B cell (primary cell): Measurements from ENCODE around the gene SERPINF2. TPM values are rescaled to one million over a fixed set of nuclear protein-coding genes. Genes with fewer than 3 reads are reported as not detected.

Experiments used
- ATAC-seq: fragments of 200-7000 bp; cut with Tn5 transposase; one replicate; pipeline ENCODE4 v1.10.0; 2021; ENCODE audit warnings: low read depth, mild to moderate bottlenecking, moderate number of reproducible peaks, moderate library complexity
- CTCF ChIA-PET: fragments of 350-600 bp; sonication (Branson Sonifier 250); formaldehyde crosslinking; loops from one replicate; lab custom pipeline; 2021; ENCODE audit warnings: antibody characterized with exemption, inconsistent platforms; lab: Charles Lee
- POLR2A ChIA-PET: fragments of 350-600 bp; sonication (Branson Sonifier 250); formaldehyde crosslinking; loops from one replicate; lab custom pipeline; 2021; ENCODE audit warnings: antibody characterized with exemption; lab: Charles Lee
- DNase-seq: peaks from one replicate; pipeline ENCODE4 v3.0.0; 2013
- H2AFZ ChIP-seq: 2 replicates; pipeline ENCODE4 v1.6.1; 2012; ENCODE audit warnings: mild to moderate bottlenecking, low read depth, low read length; ENCODE audit not compliant: insufficient read depth, poor library complexity, severe bottlenecking
- H3K27ac ChIP-seq, 2 donors: 1 replicate in 1 of 2; 2 replicates in 1 of 2; pipeline ENCODE4 v1.5.1; 2012 to 2013; ENCODE audit warnings: low read length in 2 of 2, mild to moderate bottlenecking in 2 of 2, moderate library complexity in 1 of 2
- H3K27me3 ChIP-seq, 4 experiments: fragments of 200-600 bp in 1 of 4; sonication (generic) in 1 of 4; replicated peaks in 1 of 4; 1 replicate in 2 of 4; 2 replicates in 2 of 4; pipeline versions ENCODE4 v1.6.1 to v1.7.0; 2013 to 2016; ENCODE audit warnings: low read length in 3 of 4, mild to moderate bottlenecking in 2 of 4, mixed read lengths in 1 of 4, moderate library complexity in 1 of 4; ENCODE audit not compliant: insufficient read depth in 4 of 4, control insufficient read depth in 3 of 4; ENCODE audit errors: control extremely low read depth in 1 of 4
- H3K36me3 ChIP-seq, 2 experiments: replicated peaks in 1 of 2; 1 replicate in 1 of 2; 2 replicates in 1 of 2; pipeline versions ENCODE4 v1.6.1 to v1.7.1; 2013; ENCODE audit warnings: low read length in 1 of 2; ENCODE audit not compliant: insufficient read depth in 2 of 2, control insufficient read depth in 1 of 2; ENCODE audit errors: control extremely low read depth in 1 of 2, extremely low read depth in 1 of 2
- H3K4me1 ChIP-seq, 2 donors: fragments of 200-600 bp in 1 of 2; sonication (generic) in 1 of 2; 1 replicate in 1 of 2; 2 replicates in 1 of 2; pipeline versions ENCODE4 v1.5.1 to v1.6.1; 2013 to 2017; ENCODE audit warnings: low read length in 2 of 2; ENCODE audit not compliant: control insufficient read depth in 2 of 2, insufficient read depth in 2 of 2
- H3K4me2 ChIP-seq: replicated peaks from 2 replicates; pipeline ENCODE3; 2012; ENCODE audit warnings: mild to moderate bottlenecking, low read depth, low read length; ENCODE audit not compliant: poor library complexity, severe bottlenecking
- H3K4me3 ChIP-seq, 5 experiments: fragments of 200-600 bp in 1 of 5; sonication (generic) in 1 of 5; 1 replicate in 3 of 5; 2 replicates in 2 of 5; pipeline versions ENCODE4 v1.5.1 to v1.7.0; 2011 to 2016; ENCODE audit warnings: low read length in 4 of 5, mild to moderate bottlenecking in 4 of 5, low read depth in 2 of 5, control low read depth in 1 of 5, moderate library complexity in 1 of 5; ENCODE audit not compliant: insufficient read depth in 1 of 5; ENCODE audit errors: control extremely low read depth in 1 of 5, extremely low read depth in 1 of 5
- H3K79me2 ChIP-seq: fragments of 200-600 bp; sonication (generic); one replicate; pipeline ENCODE4 v1.6.0; 2016; ENCODE audit warnings: low read length; ENCODE audit not compliant: control insufficient read depth, insufficient read depth
- H3K9ac ChIP-seq: fragments of 200-600 bp; sonication (generic); 2 replicates; pipeline ENCODE4 v1.6.1; 2017; ENCODE audit warnings: mild to moderate bottlenecking, low read length, moderate library complexity
- H3K9me3 ChIP-seq, 3 donors: one replicate each; pipeline versions ENCODE4 v1.6.1 to v1.7.1; 2013; ENCODE audit warnings: low read length in 2 of 3; ENCODE audit not compliant: control insufficient read depth in 2 of 3, insufficient read depth in 1 of 3; ENCODE audit errors: control extremely low read depth in 1 of 3
- H4K20me1 ChIP-seq: 2 replicates; pipeline ENCODE4 v1.6.0; 2012; ENCODE audit warnings: mild to moderate bottlenecking, low read length; ENCODE audit not compliant: insufficient read depth, control insufficient read depth, poor library complexity, severe bottlenecking
- H3K27ac Mint-ChIP-seq: one replicate; pipeline ENCODE4 v1.8.0; 2021; ENCODE audit warnings: mixed read lengths
- H3K27me3 Mint-ChIP-seq: one replicate; pipeline ENCODE4 v1.8.0; 2021; ENCODE audit warnings: mixed read lengths
- H3K4me1 Mint-ChIP-seq: one replicate; pipeline ENCODE4 v1.8.0; 2021; ENCODE audit warnings: mixed read lengths
- H3K4me3 Mint-ChIP-seq: one replicate; pipeline ENCODE4 v1.8.0; 2021; ENCODE audit warnings: mixed read lengths
- H3K9me3 Mint-ChIP-seq: one replicate; pipeline ENCODE4 v1.8.0; 2022; ENCODE audit warnings: mixed read lengths; ENCODE audit not compliant: insufficient read depth
- EZH2 ChIP-seq: IDR thresholded peaks from 2 replicates; pipeline ENCODE4 v1.6.1; 2012; ENCODE audit warnings: borderline replicate concordance, low read depth, mild to moderate bottlenecking, moderate library complexity, low read length; ENCODE audit not compliant: insufficient read depth, poor library complexity, severe bottlenecking
- WGBS: methylation state at CpG from one replicate; pipeline ENCODE4 v1.1.5; 2013; ENCODE audit warnings: missing lambda C conversion rate; ENCODE audit not compliant: insufficient coverage; 5-methylcytosine and 5-hydroxymethylcytosine counted together
- intact Hi-C: fragments of 100-400 bp; cut with micrococcal nuclease; formaldehyde crosslinking; loops from one replicate; pipeline ENCODE4 v1.10.0; 2022
- polyA plus RNA-seq: library from polyadenylated mRNA; depleted of rRNA; stranded (reverse); fragments of >200 nt; gene quantifications from 2 replicates; pipeline ENCODE4 v1.2.3, GENCODE V29; 2012
- total RNA-seq, 2 donors: library from RNA; stranded (reverse); fragments of 120-200 nt in 1 of 2; gene quantifications; 1 replicate in 1 of 2; 2 replicates in 1 of 2; pipeline versions ENCODE4 v1.2.3 to v1.2.4, GENCODE V29; 2013 to 2022
- TF ChIP-seq, protein P1 (sequence below): fragments of 200-600 bp; IDR thresholded peaks from one replicate; pipeline ENCODE4 v1.8.0; 2022; ENCODE audit warnings: antibody characterized with exemption, mild to moderate bottlenecking

The SERPINF2 gene
- total and polyA plus RNA-seq, 2 donors (not counting 1 experiment from before 2014, with no cell fraction given) = 0.97 to 3.9 TPM

DNA sequence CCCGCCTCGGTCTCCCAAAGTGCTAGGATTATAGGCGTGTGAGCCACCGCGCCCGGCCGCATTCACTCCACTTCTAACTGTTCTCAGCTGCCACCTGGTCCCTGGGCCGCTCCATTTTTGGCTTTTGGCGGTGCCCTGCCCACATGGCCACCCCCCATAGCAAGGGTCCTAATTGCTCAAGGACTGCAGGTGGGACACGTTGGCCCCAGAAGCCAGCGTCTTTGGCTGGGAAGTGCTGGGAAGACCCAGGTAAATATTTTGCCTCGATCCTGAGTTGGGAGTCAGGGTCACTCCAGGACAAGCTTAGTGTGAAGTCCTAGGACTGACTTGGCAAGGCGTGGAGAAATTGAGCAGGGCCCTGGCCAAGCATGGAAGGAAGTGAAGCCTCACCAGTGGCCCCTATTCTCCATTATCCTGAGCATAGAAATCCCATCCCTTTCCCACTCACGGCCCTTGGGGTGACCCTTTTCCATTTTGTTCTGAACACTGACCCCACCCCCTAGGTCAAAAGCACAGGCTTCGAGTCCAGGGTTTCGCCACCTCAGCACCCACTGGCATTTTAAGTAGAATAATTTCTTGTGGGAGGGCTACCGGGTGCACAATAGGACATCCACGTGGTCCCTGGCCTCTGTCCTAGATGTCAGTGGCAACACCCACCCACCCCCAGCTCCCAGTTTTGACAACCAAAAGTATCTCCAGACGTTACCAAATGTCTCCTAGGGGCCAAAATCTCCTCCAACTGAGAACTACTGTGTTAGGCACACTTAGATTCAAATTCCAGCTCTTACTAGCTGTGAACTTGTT lies 24.1 kb upstream of the SERPINF2 start:
- no peak overlapping the region for H3K4me3 Mint-ChIP-seq
- H3K27ac Mint-ChIP-seq = no peak overlapping the region
- Histone ChIP-seq H2AFZ (no peak overlapping the region), H3K36me3 (no peaks in the 10 kb centered on the region), H3K27ac (no peak overlapping the region), H3K4me3 (no peak overlapping the region), H3K9me3 (no peaks in the 10 kb centered on the region), H3K79me2 (no peaks in the 10 kb centered on the region), H3K4me2 (no peak overlapping the region), H4K20me1 (peaks cover 14% of the 10 kb centered on the region), H3K4me1 (peaks cover 34 to 60% of the 10 kb centered on the region in 2 donors), H3K9ac (no peak overlapping the region), H3K27me3 (peaks cover 0 to 19% (median 7%) of the 10 kb centered on the region in 4 experiments)
- no peak for DNase-seq
- intact Hi-C loops = no loop called here
- ChIA-PET CTCF (interaction anchor here (1.1 to 12.4 kb wide), 4 partner anchors 14 to 66 kb away, joined by 3 to 397 read pairs (median 38); no protein-coding TSS in a partner anchor), POLR2A (interaction anchor here (2.5 kb wide), 1 partner anchor 14 kb away, joined by 15 read pairs; no protein-coding TSS in a partner anchor)
- peaks cover 43% of the 10 kb centered on the region for H3K4me1 Mint-ChIP-seq
- no peak for ATAC-seq
- no peaks in the 10 kb centered on the region for H3K9me3 Mint-ChIP-seq
- 92% methylated on average over 17 of the region's 19 CpGs for WGBS
- TF ChIP-seq EZH2 = no peak
- TF ChIP-seq, protein P1, sequence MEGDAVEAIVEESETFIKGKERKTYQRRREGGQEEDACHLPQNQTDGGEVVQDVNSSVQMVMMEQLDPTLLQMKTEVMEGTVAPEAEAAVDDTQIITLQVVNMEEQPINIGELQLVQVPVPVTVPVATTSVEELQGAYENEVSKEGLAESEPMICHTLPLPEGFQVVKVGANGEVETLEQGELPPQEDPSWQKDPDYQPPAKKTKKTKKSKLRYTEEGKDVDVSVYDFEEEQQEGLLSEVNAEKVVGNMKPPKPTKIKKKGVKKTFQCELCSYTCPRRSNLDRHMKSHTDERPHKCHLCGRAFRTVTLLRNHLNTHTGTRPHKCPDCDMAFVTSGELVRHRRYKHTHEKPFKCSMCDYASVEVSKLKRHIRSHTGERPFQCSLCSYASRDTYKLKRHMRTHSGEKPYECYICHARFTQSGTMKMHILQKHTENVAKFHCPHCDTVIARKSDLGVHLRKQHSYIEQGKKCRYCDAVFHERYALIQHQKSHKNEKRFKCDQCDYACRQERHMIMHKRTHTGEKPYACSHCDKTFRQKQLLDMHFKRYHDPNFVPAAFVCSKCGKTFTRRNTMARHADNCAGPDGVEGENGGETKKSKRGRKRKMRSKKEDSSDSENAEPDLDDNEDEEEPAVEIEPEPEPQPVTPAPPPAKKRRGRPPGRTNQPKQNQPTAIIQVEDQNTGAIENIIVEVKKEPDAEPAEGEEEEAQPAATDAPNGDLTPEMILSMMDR = no peak
- H3K27me3 Mint-ChIP-seq = peaks cover 12% of the 10 kb centered on the region

GRCh38 chr17:1720856-1721386 lies 21.8 kb upstream of the SERPINF2 start:
- POLR2A ChIA-PET = interaction anchor here (0.7 to 5.5 kb wide), 5 partner anchors 11 to 144 kb away, joined by 3 to 59 read pairs (median 11); no protein-coding TSS in a partner anchor
- CTCF ChIA-PET = interaction anchor here (0.7 to 12.4 kb wide), 36 partner anchors 8 to 325 kb away, joined by 3 to 397 read pairs (median 5); partner anchors contain the start of genes RILP, RPA1, SERPINF1 and SMYD4
- Histone ChIP-seq H3K27me3 (no peaks in the 10 kb centered on the region), H3K4me1 (peaks cover 35 to 61% of the 10 kb centered on the region in 2 donors), H3K27ac (no peak overlapping the region), H2AFZ (no peak overlapping the region), H3K9me3 (no peaks in the 10 kb centered on the region), H4K20me1 (peaks cover 11% of the 10 kb centered on the region), H3K9ac (no peak overlapping the region), H3K4me3 (no peak overlapping the region), H3K4me2 (no peak overlapping the region), H3K36me3 (no peaks in the 10 kb centered on the region), H3K79me2 (peaks cover 13% of the 10 kb centered on the region)
- Mint-ChIP-seq H3K27ac (peak overlapping the region; percentile 93), H3K4me1 (peaks cover 47% of the 10 kb centered on the region), H3K9me3 (no peaks in the 10 kb centered on the region), H3K4me3 (peak overlapping the region; percentile 68), H3K27me3 (no peaks in the 10 kb centered on the region)
- intact Hi-C loops = loop anchor here (1.0 to 5.0 kb wide), 2 partner anchors 54 to 144 kb away; no protein-coding TSS in a partner anchor
- 38% methylated on average over 8 of the region's 11 CpGs for WGBS
- TF ChIP-seq, protein P1 = peak; percentile 97
- TF ChIP-seq EZH2 = no peak
- DNase-seq (peak; percentile 77), ATAC-seq (no peak)
